HG03354 (cell line): ENCODE measurements around the gene SHROOM2.

ENCODE experiments used
- ATAC-seq: cut with Tn5 transposase; IDR thresholded peaks from one replicate; pipeline ENCODE4 v1.9.1; 2021; ENCODE audit warnings: mild to moderate bottlenecking; ENCODE audit not compliant: unreplicated experiment, poor library complexity, severe bottlenecking

The SHROOM2 gene

DNA sequence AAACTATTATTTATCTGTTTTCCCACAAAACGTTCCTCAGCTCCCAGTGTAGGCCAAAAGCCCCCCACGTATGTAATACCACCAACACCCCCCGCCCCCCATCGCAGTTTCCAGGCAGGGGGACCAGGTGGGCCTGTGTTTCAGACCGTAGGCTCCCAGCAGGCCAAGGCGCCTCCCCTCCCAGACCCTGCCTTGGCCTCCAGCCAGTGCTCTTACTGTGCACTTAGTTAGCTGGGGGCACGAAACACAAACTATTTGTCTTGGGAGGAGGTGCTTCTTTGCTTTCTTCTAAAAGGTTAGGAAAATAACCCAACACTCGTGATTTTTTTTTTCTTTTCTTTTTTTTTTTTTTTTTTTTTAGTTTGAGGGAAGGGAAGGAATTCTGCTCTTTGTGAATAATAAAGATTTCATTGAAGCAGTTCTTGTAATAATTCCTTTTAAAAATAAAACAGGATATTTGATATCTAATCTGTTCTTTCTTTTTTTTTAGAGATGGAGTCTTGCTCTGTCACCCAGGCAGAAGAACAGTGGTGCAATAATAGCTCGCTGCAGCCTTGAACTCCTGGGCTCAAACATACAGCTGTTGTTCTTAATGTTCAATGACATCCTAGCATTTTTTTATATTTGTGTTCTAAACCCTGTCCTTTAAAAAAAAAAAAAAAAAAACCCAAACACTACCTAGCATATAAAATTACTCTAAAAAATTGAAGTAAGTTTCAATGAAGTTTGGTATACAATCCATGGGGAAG, 98.0 kb downstream of the SHROOM2 start:
- no peak for ATAC-seq

GRCh38 chrX:9885150-9885549, 98.9 kb downstream of the SHROOM2 start:
- ATAC-seq, result peak; percentile 85

DNA sequence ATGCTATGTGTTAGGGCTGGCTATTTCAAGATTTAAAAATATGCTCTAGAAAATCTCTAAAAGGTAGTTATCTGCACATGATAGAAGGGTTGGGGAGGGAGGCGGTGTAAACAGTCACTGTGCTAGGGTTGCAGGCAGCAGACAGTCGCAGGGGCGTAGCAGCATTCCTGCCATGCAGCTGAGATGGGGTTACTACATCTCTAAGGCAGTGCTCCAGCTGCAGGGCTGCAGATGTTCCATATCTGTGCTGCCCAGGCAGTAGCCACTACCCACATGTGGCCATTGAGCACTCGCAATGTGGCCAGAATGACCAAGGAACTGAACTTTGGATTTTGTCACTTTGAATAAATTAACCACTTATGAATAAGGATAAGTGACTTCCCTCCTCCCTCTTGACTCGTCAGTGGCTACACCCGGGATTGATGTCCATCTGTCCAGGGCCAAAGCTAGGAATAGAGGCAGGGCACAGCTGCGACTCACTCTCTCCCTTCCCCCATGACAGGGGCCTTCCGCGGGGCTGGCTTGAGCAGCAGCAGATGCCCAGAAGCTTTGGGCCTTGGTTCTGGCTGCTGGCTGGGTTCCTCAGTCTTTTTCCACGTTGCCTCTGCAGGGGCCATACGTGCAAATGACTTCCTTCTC, 101.5 kb downstream of the SHROOM2 start:
- ATAC-seq, result no peak

- ATAC-seq, result no peak
Observed at GRCh38 chrX:9888953-9889470, 102.8 kb downstream of the SHROOM2 start.

- ATAC-seq, result no peak
Observed at GRCh38 chrX:9890681-9891091, 104.5 kb downstream of the SHROOM2 start.

GRCh38 chrX:9895225-9895912, 109.1 kb downstream of the SHROOM2 start:
- ATAC-seq, result no peak

DNA sequence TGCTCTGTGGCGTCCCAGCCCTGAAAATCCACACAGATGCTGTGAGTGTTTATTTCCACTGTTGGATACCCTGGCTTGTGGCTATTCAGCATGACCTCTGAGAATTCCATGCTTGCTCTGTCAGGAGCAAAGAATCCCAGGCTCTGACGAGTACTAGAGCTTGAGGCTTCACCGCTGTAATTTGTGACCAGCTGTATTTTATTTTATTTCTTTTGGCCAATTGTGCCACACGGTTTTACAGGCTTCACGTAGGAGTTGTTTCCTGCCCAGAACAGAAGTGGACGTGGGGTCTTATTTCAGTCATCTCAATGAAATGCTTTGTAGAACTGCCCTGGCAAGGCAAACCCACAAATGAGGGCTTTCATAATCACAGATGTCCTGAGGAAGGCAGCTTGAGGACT, 111.5 kb downstream of the SHROOM2 start:
- no peak for ATAC-seq

DNA sequence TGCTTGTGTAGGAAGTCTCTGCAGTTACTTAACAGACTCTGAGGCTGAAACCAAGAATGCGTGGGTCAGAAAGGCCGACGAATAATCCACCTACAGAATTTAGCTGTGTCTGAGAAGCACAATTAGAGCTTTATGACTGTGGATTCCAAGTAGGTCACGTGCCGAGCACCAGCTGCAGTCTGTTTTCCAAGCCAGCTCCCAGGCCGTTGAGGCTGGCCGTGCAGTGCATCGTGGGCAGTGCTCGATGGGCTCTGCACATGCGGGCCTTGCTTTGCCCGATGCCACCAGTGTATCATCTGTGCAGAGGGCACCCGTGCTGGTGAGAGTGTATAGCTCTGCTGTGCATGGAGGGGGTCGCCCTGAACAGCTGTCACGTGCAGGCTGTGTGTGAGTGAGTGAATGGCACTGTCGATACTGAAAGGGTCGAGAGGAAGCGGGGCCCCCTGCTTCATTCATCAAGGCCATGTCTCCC, 113.4 kb downstream of the SHROOM2 start:
- no peak for ATAC-seq

- ATAC-seq, result no peak
Observed at GRCh38 chrX:9902656-9903055, 116.4 kb downstream of the SHROOM2 start.

GRCh38 chrX:9903146-9903545, 116.9 kb downstream of the SHROOM2 start:
- ATAC-seq, result no peak

DNA sequence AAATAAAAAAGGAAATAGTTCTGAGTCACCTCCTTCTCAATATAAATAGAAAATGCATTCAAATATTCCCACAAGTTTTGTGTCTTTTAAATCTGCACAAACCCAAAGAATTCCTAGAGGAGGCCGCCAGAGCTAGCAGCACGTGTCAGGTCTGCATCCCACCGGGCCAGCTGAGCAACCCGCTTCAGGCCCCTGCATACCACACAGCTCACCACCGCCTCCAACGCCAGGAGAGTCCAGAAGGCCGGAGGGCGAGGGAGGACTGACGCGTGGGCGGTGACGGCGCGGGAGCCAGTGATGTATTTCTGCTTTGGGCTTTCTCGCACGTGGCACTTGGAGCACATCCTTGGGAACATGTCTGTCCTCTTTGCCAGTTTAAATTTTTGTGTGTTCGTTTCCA, 119.1 kb downstream of the SHROOM2 start:
- no peak for ATAC-seq

GRCh38 chrX:9905721-9906120, 119.5 kb downstream of the SHROOM2 start:
- ATAC-seq, result no peak

DNA sequence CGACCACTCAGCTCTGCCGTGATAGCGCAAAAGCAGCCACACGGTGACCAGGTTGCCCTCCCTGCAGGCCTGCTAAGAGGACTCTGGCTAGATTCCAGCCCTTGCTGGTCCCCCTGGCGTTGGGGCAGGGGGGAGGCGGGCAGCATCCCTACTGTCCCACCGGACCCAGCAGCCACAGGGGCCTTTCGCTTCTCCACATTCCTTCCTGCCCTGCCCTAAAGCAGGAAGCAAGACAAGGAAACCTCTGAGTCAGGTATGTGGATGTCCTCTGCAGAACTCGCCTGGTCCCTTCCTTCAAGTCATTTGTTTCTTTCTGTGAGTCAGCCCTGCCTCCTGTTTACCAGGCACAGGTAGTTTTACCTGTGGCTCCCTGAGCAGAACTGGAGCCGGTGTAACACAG, 120.7 kb downstream of the SHROOM2 start:
- ATAC-seq, result no peak

- no peak for ATAC-seq
Observed at GRCh38 chrX:9907645-9908387, 121.6 kb downstream of the SHROOM2 start.

DNA sequence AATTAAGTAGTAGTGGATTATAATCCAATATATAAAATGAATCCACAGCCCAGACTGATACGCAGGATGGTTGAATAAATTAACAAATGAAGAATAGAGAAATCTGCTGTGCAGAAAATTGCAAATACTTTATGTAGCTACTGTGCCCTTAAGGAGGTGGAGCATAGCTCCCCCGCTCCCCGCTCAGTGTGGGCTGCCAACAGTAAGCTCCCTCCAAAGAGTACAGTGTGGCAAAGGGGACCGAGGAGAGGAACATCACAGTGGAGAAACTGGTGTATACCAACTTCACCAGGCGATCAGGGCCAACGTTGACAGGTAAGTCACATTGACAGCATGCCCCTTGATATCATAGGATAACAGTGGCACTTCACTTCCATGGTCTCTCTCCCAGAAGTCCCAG, 123.0 kb downstream of the SHROOM2 start:
- no peak for ATAC-seq

GRCh38 chrX:9911487-9911886, 125.3 kb downstream of the SHROOM2 start:
- ATAC-seq, result no peak

- ATAC-seq, result no peak
Observed at GRCh38 chrX:9912351-9913145, 126.3 kb downstream of the SHROOM2 start.

- no peak for ATAC-seq
Observed at GRCh38 chrX:9913146-9913433, 126.9 kb downstream of the SHROOM2 start.

DNA sequence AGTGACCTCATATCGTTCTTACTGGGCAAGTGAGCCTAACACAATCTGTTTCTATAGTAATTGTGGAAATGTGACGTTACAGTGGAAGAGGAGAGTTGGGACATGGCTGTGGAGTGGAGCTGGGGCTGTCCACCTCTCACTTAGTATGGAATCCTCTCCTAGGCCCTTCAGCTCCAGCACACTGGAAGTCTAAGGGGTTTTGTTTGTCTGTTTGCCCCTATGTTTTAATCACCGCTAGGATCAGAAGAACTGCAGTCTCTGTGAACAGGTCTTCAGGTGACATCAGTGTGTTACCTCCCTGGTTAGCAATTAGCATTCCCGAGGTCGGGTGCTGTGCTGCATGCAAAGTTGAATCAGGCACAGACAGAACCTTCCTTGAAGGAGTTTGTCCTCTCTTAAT, 131.6 kb downstream of the SHROOM2 start:
- ATAC-seq, result no peak
